Heart right ventricle (tissue), 16 donors: ENCODE measurements around the gene TEAD1. TPM values are rescaled to one million over a fixed set of nuclear protein-coding genes. Genes with fewer than 3 reads are reported as not detected.

ENCODE experiments used
- ATAC-seq, 8 donors: fragments of 200-7000 bp; cut with Tn5 transposase; one replicate each; pipeline ENCODE4 v1.9.1; 2020; ENCODE audit warnings: mild to moderate bottlenecking in 8 of 8, moderate library complexity in 8 of 8, moderate number of reproducible peaks in 1 of 8
- DNase-seq, 2 donors: peaks; one replicate each; pipeline ENCODE4 v3.0.0-alpha.2; 2020
- H3K27ac ChIP-seq, 10 donors: fragments of 200-600 bp; sonication (generic) in 2 of 10; one replicate each; pipeline versions ENCODE4 v1.5.0 to v1.8.0; 2020 to 2022; ENCODE audit warnings: mild to moderate bottlenecking in 3 of 10
- H3K27me3 ChIP-seq, 7 donors: fragments of 200-600 bp; one replicate each; pipeline ENCODE4 v1.8.0; 2021 to 2022; ENCODE audit warnings: mild to moderate bottlenecking in 2 of 7
- H3K36me3 ChIP-seq, 9 donors: fragments of 200-600 bp; sonication (generic) in 1 of 9; one replicate each; pipeline versions ENCODE4 v1.5.0 to v1.8.0; 2020 to 2022; ENCODE audit warnings: mild to moderate bottlenecking in 2 of 9
- H3K4me1 ChIP-seq, 9 donors: fragments of 200-600 bp; sonication (generic) in 1 of 9; one replicate each; pipeline versions ENCODE4 v1.5.0 to v1.8.0; 2020 to 2022; ENCODE audit warnings: mild to moderate bottlenecking in 4 of 9
- H3K4me3 ChIP-seq, 10 donors: fragments of 200-600 bp; sonication (generic) in 2 of 10; one replicate each; pipeline versions ENCODE4 v1.5.0 to v1.8.0; 2020 to 2022; ENCODE audit warnings: mild to moderate bottlenecking in 7 of 10, moderate library complexity in 2 of 10
- H3K9me3 ChIP-seq, 11 donors: fragments of 200-600 bp in 10 of 11; sonication (generic) in 2 of 11; one replicate each; pipeline versions ENCODE4 v1.5.0 to v1.8.0; 2013 to 2022; ENCODE audit warnings: mild to moderate bottlenecking in 2 of 11, control low read depth in 1 of 11, moderate library complexity in 1 of 11
- WGBS, 2 donors: extraction: QIAGEN DNeasy Blood & Tissue Kit; methylation state at CpG; one replicate each; pipeline ENCODE4 v1.1.7; 2013; ENCODE audit warnings: inconsistent platforms in 1 of 2; 5-methylcytosine and 5-hydroxymethylcytosine counted together
- intact Hi-C, 10 donors: fragments of 100-400 bp; cut with DNase I; formaldehyde crosslinking; loops; one replicate each; pipeline versions ENCODE4 v1.11.1 to v1.14.2; 2022
- polyA plus RNA-seq, 2 donors: library from polyadenylated mRNA; stranded (reverse); fragments of 200-250 nt; gene quantifications; one replicate each; pipeline ENCODE4 v1.2.3, GENCODE V29; 2013
- total RNA-seq, 10 donors: library from RNA; stranded (reverse); fragmentation: NEBNext Ultra II Directional in 3 of 10; extraction: Animal tissue kit (Norgen Biotek cat#: 25700) in 3 of 10; gene quantifications; one replicate each; pipeline versions ENCODE4 v1.2.1 to v1.2.4, GENCODE V29; 2021 to 2023
- TF ChIP-seq, protein P1 (sequence below), 9 donors: fragments of 200-600 bp; sonication (generic) in 2 of 9; IDR thresholded peaks; one replicate each; pipeline versions ENCODE4 v1.5.0 to v1.8.0; 2021 to 2022; ENCODE audit warnings: antibody characterized with exemption in 9 of 9, mild to moderate bottlenecking in 5 of 9, moderate library complexity in 1 of 9
- donor health status: Arrhythmogenic right ventricular cardiomyopathy.
- donor health status: ischemic (EF 13 %, LVEDD 7.1; RV severe dilation, severe dysfunction).
- donor health status: healthy with polysubstance abuse.
- donor health status: DM: no; HTN: yes; CAD: no.
- donor health status: DM: no; HTN: no; CAD: no.
- donor health status: ischemic (EF 25% LVEDD 6.9; RV normal size, moderate dysfunction).
- donor health status: ischemic (EF 25% LVEDD 5.7; RV mildly dilated, moderate dysfunction).
- donor health status: healthy.
- donor health status: DM: yes; HTN: yes; CAD: no.
- donor health status: Ischemic cardiomyopathy.
- donor health status: ischemic (EF 35%, LVEDD 5.7; RV mildly dilated, moderate dysfunction).
- donor health status: nonischemic (EF 11% LVEDD 7.7; RV severe dilation, severe dysfunction).
- donor health status: DM: yes; HTN: yes; CAD: no.
- donor health status: PGD.
- donor health status: ischemic (EF 29% LVEDD 5.4; RV normal size, mild dysfunction).
- donor health status: nonischemic (EF 23%, LVEDD 6.1; RV moderate dilation, normal function).

Gene TEAD1
- total and polyA plus RNA-seq, 12 donors: 12.7 to 138 (median 116) TPM

DNA sequence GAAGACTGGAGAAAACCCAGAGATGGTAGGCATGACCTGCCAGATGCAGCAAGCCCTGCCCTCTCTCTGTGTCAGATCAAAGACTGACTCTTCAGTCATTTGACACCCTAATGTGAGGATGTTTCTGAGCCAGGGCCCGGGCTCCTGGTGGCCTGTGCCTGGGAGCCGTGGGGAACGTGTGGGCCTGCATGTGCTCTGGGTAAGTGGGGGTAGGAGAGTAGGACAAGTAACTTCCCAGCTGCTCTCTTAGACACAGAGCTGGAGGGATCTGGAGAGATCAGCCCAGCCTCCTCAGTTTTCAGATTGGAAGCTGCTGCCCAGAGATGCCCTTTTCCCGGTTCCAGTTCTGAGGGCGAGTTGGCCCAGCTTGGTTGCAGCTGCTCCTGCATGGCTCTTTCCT is 110.8 kb downstream of the TEAD1 start:
- intact Hi-C loops: loop anchor here in 1 of 10 donors (5.0 kb wide), 1 partner anchor 53 kb away; no protein-coding TSS in a partner anchor
- ATAC-seq (peak in 6 of 8 donors; percentile 24 to 74 (median 54)), DNase-seq (peak in 1 of 2 donors; percentile 26)
- H3K4me3 ChIP-seq: no peak overlapping the region
- TF ChIP-seq, protein P1, sequence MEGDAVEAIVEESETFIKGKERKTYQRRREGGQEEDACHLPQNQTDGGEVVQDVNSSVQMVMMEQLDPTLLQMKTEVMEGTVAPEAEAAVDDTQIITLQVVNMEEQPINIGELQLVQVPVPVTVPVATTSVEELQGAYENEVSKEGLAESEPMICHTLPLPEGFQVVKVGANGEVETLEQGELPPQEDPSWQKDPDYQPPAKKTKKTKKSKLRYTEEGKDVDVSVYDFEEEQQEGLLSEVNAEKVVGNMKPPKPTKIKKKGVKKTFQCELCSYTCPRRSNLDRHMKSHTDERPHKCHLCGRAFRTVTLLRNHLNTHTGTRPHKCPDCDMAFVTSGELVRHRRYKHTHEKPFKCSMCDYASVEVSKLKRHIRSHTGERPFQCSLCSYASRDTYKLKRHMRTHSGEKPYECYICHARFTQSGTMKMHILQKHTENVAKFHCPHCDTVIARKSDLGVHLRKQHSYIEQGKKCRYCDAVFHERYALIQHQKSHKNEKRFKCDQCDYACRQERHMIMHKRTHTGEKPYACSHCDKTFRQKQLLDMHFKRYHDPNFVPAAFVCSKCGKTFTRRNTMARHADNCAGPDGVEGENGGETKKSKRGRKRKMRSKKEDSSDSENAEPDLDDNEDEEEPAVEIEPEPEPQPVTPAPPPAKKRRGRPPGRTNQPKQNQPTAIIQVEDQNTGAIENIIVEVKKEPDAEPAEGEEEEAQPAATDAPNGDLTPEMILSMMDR (IDR thresholded peaks at IDR 0.05): no peak
- no peaks in the 10 kb centered on the region for H3K27me3 ChIP-seq
- 60 to 70% methylated on average over 5 of the region's 5 CpGs for WGBS, 2 donors
- no peaks in the 10 kb centered on the region for H3K36me3 ChIP-seq
- H3K9me3 ChIP-seq: no peaks in the 10 kb centered on the region
- H3K4me1 ChIP-seq: peaks cover 0 to 30% (median 14%) of the 10 kb centered on the region in 9 donors
- H3K27ac ChIP-seq: no peak overlapping the region

DNA sequence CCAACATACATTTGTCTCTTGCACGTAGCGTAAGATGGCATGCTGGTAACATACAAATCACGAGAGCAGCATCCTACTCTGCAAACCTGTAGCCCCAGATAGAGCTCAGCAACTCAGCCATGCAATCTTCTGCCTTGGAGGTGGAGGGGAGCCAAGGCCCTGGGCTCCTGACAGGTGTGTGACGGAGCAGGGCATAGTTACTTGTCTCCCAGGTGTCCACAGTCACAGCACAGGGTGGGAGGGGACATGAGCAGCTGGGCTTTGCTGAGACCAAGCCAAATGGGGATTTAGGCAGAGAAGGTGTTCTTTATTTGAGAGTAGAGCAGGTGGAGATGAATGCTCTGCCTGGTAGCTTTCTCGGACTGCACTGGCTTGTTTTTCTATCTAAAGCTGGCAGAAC is 111.7 kb downstream of the TEAD1 start:
- intact Hi-C loops: no loop called here
- no peaks in the 10 kb centered on the region for H3K9me3 ChIP-seq
- H3K27ac ChIP-seq: no peak overlapping the region
- ATAC-seq (no peak), DNase-seq (no peak)
- 95 to 96% methylated on average over 5 of the region's 5 CpGs for WGBS, 2 donors
- H3K4me3 ChIP-seq: no peak overlapping the region
- TF ChIP-seq, protein P1 (IDR thresholded peaks at IDR 0.05): no peak
- H3K4me1 ChIP-seq: peaks cover 0 to 32% (median 14%) of the 10 kb centered on the region in 9 donors
- H3K27me3 ChIP-seq: no peaks in the 10 kb centered on the region
- H3K36me3 ChIP-seq: no peaks in the 10 kb centered on the region

DNA sequence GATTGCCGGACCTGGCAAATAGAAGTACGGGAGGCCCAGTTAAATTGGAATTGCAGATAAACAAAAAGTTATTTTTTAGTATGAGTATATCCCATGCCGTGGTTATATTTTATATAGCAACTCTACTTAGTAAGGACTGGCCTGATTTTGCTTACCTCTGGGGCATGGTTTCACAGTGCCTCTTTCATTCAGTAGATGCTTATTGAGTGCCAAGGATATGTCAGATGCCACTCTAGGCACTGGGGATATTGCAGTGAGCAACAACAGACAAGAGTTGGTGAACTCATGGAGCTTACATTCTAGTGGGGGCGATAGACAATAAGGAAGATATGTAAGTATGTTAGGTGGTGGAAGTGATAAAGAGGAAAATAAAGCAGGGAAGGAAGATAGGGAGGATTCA is 112.2 kb downstream of the TEAD1 start:
- TF ChIP-seq, protein P1 (IDR thresholded peaks at IDR 0.05): no peak
- Histone ChIP-seq H3K36me3 (no peaks in the 10 kb centered on the region), H3K9me3 (no peaks in the 10 kb centered on the region), H3K4me3 (no peak overlapping the region), H3K27ac (no peak overlapping the region), H3K27me3 (no peaks in the 10 kb centered on the region), H3K4me1 (peaks cover 0 to 32% (median 14%) of the 10 kb centered on the region in 9 donors)
- peak in 6 of 8 donors; percentile 34 to 68 (median 62) for ATAC-seq
- intact Hi-C loops: no loop called here
- no peak for DNase-seq
- 68 to 78% methylated on average over 4 of the region's 4 CpGs for WGBS, 2 donors

DNA sequence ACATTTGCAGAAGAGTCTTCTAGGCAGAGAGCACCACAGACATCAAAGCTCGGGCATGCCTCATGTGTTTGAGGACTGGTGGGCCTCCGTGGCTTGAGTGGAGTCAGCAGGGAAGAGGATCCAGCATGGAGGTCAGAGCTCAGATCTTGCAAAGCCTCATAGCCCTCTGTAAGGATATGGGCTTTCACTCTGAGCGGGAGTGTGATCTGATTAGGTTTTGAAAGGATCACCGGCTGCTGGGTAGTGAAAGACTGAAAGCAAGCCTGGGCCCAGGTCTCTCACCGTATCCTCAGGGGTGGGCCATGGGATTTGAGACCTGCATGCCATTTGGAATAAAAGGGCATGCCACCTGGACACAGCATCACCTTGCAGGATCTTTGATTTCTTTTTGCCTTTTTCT is 112.7 kb downstream of the TEAD1 start:
- Histone ChIP-seq H3K9me3 (no peaks in the 10 kb centered on the region), H3K27me3 (no peaks in the 10 kb centered on the region), H3K4me3 (no peak overlapping the region), H3K27ac (no peak overlapping the region), H3K4me1 (peaks cover 0 to 32% (median 14%) of the 10 kb centered on the region in 9 donors), H3K36me3 (no peaks in the 10 kb centered on the region)
- no peak for DNase-seq
- ATAC-seq: no peak
- TF ChIP-seq, protein P1 (IDR thresholded peaks at IDR 0.05): no peak
- WGBS, 2 donors: 87 to 93% methylated on average over 5 of the region's 5 CpGs
- intact Hi-C loops: no loop called here
